ENCODE results near the gene KCNC3. TPM values are rescaled to one million over a fixed set of nuclear protein-coding genes. Genes with fewer than 3 reads are reported as not detected.
A peak's percentile ranks its signal among the peaks of the same experiment; 100 is the strongest.

Gene KCNC3
- total and polyA plus RNA-seq, 10 of the 15 experiments (the other 5 are each of a cell fraction or from before 2014, with no cell fraction given), result 0.08 to 3.8 (median 0.44) TPM; not detected in 2

- TF ChIP-seq ZBTB40 (IDR thresholded peaks at IDR 0.05; ENCODE audit: borderline replicate concordance) (peak; percentile 37; the same call in 1 of the 2 replicates), BCL3 (IDR thresholded peaks at IDR 0.05; ENCODE audit: borderline replicate concordance, insufficient read depth, low read depth, low read length, poor library complexity, severe bottlenecking) (peak; percentile 34), CBX5 (IDR thresholded peaks at IDR 0.05; ENCODE audit: low read depth) (no peak), ETV6 (conservative IDR thresholded peaks at IDR 0.05 in 1 of 2, IDR thresholded peaks at IDR 0.05 in 1 of 2; ENCODE audit: borderline replicate concordance in 1 of 2, low read depth in 1 of 2) (no peak), MYB (IDR thresholded peaks at IDR 0.05; ENCODE audit: borderline replicate concordance, low read depth, low read length) (no peak), NR2C2 (IDR thresholded peaks at IDR 0.05; ENCODE audit: borderline replicate concordance, control insufficient read depth, insufficient read length, low read depth) (no peak), IKZF1 (conservative IDR thresholded peaks at IDR 0.05) (peak; percentile 93), FOXM1 (IDR thresholded peaks at IDR 0.05; ENCODE audit: low read depth, low read length) (no peak), NFIC (IDR thresholded peaks at IDR 0.05; ENCODE audit: low read depth, low read length) (no peak), GABPA (IDR thresholded peaks at IDR 0.05; ENCODE audit: low read depth) (no peak), SREBF1 (IDR thresholded peaks at IDR 0.05; ENCODE audit: low read length) (no peak), SIX5 (IDR thresholded peaks at IDR 0.05; ENCODE audit: low read depth, low read length, severe bottlenecking) (no peak)
These were observed 28.3 kb upstream of the KCNC3 start (continued) for GRCh38 chr19:50357178-50358100.
